GM18511 (cell line): ENCODE data around the gene SEMA4D.

Experiments
- ATAC-seq: cut with Tn5 transposase; IDR thresholded peaks from one replicate; pipeline ENCODE4 v1.9.1; 2021; ENCODE audit warnings: mild to moderate bottlenecking, moderate library complexity; ENCODE audit not compliant: unreplicated experiment

The SEMA4D gene

GRCh38 chr9:89390578-89391116 is 107.3 kb downstream of the SEMA4D start:
- ATAC-seq, result no peak

- no peak for ATAC-seq
Observed at GRCh38 chr9:89390068-89390555, 107.8 kb downstream of the SEMA4D start.

- ATAC-seq, result no peak
Observed at GRCh38 chr9:89388868-89389177, 109.1 kb downstream of the SEMA4D start.

- ATAC-seq, result no peak
Observed at GRCh38 chr9:89388084-89388867, 109.6 kb downstream of the SEMA4D start.

- no peak for ATAC-seq
Observed at GRCh38 chr9:89387197-89387849, 110.6 kb downstream of the SEMA4D start.

- ATAC-seq, result no peak
Observed at GRCh38 chr9:89386797-89387196, 111.1 kb downstream of the SEMA4D start.

- ATAC-seq, result no peak
Observed at GRCh38 chr9:89386206-89386605, 111.7 kb downstream of the SEMA4D start.

GRCh38 chr9:89384783-89385182 is 113.1 kb downstream of the SEMA4D start:
- no peak for ATAC-seq

GRCh38 chr9:89383721-89384300 is 114.1 kb downstream of the SEMA4D start:
- no peak for ATAC-seq

GRCh38 chr9:89383030-89383720 is 114.7 kb downstream of the SEMA4D start:
- ATAC-seq, result no peak

GRCh38 chr9:89382026-89382986 is 115.6 kb downstream of the SEMA4D start:
- no peak for ATAC-seq

GRCh38 chr9:89381308-89381609 is 116.7 kb downstream of the SEMA4D start:
- ATAC-seq, result no peak

- no peak for ATAC-seq
Observed at GRCh38 chr9:89380437-89381307, 117.2 kb downstream of the SEMA4D start.

GRCh38 chr9:89379508-89380115 is 118.3 kb downstream of the SEMA4D start:
- ATAC-seq, result no peak

GRCh38 chr9:89379031-89379430 is 118.9 kb downstream of the SEMA4D start:
- no peak for ATAC-seq

- ATAC-seq, result no peak
Observed at GRCh38 chr9:89378541-89378940, 119.4 kb downstream of the SEMA4D start.

- ATAC-seq, result no peak
Observed at GRCh38 chr9:89377411-89377810, 120.5 kb downstream of the SEMA4D start.

- no peak for ATAC-seq
Observed at GRCh38 chr9:89376741-89377351, 121.1 kb downstream of the SEMA4D start.
